HG03039 (cell line): Measurements from ENCODE around the gene PARL.

Source experiments
- ATAC-seq: cut with Tn5 transposase; IDR thresholded peaks from one replicate; pipeline ENCODE4 v1.9.1; 2021; ENCODE audit warnings: mild to moderate bottlenecking, moderate library complexity; ENCODE audit not compliant: unreplicated experiment

The PARL gene

DNA sequence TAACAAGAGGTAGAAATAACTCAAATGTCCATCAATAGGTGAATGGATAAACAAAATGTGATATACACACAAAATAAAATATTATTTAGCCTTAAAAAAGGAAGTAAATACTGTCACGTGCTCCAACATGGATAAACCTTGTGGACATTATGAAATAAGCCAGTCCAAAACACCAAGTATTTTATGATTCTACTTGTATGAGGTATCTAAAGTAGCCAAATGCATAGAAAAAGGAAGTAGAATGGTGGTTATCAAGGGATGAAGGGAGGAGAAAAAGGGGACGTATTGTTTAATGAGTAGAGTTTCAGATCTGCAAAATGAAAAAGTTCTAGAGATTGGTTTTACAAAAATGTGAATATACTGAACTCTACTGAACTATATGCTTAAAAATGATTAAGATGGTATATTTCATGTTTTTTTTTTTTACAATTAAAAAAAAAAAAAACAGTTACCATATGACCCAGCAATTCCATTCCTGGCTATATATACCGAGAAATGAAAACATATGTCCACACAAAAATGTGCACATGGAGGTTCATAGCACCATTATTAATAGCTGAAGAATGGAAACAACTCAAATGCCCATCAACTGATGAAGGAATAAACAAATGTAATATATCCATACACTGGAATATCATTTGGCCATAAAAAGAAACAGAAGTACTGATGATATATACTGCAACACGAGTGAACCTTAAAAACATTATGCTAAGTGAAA, 30.2 kb downstream of the PARL start:
- ATAC-seq, result no peak

DNA sequence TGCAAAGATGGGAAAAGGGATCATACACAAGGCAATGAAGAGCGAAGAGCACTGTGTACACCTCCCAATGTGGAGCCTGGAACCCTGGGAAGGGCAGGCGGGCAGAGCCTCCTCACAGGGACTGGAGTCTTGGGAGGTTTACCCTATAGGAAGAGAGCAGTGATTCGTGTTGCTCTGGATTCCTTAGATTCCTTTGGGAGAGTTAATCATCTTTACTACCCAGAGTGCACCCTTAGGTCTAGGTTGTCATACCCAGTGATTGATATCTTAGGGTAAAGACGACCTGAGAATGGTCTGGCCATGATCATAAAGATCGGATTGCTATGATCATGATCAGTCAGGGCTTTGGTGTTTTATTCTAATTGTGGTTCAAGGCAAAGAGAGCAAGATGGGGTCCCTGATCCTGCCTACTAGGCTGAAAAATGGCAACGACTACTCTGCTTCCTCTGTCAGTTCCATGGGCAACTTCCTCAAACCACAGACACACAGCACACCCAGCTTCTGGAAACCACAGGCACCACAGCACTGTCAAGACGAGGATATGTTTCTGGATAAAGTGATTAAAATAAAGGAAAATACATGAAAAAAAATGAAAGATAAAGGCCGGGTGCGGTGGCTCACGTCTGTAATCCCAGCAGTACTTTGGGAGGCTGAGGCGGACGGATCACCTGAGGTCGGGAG, 38.9 kb downstream of the PARL start:
- no peak for ATAC-seq

DNA sequence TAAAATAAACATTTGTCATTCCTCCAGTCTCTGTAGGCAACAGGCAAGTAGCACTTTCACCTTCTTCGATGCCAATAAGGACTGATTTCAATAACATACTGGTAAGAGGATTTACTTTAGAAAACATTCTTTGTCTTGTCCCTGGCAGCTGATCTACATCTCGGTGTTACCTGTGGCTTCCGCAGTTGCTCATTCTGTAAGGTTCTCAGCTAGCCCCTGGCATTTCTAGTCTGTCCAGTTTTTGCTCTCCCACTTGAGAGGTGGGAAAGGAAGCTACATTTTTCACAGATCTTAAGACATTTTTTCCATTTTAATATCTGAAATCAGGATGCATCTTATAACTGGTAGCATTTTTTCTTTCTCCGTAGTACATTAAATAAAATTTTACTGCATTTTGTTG, 39.6 kb downstream of the PARL start:
- no peak for ATAC-seq

DNA sequence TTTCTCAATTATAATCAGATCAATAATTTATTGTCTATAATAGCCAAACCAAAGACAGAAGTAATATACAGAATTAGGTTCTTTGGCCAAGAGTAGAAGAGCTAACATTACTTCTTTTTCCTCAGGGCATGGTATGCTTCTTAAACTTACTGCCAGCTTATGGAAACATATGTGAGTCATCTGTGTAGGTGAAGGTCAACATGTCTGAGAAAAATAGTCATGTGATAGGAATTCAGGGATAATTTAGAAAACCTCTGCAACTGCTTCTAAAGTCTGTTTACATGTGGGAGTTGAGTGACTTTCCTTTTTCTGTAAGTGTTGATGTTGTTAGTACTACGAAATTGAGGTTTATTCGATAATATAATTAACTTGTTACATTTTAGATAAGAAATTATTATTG, 40.1 kb downstream of the PARL start:
- no peak for ATAC-seq

DNA sequence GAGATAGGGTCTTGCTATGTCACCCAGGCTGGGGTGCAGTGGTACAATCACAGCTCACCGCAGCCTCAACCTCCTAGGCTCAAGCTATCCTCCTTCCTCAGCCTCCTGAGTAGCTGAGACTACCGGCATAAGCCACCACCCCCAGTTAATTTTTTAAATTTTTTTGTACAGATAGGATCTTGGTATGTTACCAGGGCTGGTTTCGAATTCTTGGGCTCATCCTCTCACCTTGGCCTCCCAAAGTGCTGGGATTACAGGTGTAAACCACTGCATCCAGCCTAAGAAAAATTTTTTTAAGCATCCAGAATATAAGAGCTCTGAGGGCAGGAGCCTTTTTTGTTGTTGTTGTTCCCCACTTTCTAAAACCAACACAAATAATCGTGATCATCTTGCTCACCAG, 44.9 kb downstream of the PARL start:
- no peak for ATAC-seq

DNA sequence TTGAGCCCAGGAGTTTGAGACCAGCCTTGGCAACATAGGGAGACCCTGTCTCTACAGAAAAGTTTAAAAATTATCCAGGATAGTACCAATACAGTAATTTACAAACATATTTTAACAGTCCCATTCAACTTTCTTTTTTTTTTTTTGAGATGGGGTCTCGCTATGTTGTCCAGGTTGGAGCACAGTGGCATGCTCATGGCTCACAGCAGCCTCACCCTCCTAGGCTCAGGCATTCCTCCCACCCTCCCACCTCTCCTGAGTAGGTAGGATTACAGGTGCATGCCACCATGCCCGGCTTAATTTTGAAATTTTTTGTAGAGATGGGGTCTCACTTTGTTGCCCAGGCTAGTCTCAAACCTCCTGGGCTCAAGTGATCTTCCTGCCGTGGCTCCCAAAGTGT, 46.8 kb downstream of the PARL start:
- ATAC-seq, result no peak

DNA sequence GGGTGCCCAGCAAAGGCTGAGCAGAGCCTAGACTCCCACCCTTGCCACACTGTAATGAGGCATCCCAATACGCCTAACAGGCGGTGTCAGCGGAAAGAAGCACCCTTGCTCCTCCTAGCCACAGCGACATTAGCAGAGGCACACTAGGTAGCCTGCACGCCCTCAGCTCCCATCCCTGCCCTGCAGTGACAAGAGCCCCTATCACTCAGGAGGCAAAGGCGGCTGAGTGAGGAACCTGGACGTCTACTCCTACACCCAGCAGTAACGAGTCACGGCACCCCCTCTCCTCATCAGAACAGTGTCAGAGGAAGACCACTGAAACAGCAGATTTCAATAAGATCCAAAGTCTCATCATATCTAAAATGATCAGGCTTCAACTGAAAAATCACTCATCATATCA, 47.3 kb downstream of the PARL start:
- no peak for ATAC-seq

DNA sequence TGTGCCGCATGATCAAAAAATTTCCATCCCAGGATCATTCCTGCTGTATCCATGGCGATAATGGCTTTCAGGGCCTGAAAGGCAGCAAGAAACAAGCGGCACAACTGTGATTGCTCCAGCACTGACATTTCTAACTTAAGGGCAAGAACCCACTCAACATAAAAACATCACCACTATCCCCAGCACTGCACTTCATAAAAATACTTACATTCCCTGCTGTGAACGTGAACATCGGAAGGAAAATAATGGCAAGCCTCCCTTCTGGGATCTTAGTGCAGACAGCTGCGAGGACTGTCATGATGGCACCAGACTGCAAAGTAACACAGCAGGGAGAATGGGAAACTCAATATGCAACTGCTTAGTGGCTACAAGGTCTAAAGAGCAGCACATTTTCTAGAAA, 51.2 kb downstream of the PARL start:
- no peak for ATAC-seq

DNA sequence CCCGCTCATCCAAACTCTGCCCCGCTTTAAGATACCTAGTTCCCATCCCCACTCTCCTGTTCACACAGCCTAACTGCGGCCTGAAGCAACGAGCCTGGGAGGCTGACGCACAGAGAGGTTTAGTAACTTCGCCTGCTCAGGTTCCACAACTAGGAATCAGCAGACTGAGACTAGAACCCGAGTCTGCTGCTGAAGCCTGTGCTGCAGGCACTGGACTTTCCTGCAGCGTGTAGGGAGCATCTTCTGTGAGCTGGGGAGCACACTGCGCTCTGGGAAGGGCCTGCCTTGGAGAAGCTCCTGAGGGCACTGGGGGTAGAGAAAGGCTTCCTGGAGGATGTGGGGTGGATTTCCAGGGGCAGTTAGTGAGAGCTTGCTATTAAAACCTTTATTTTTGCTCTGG, 54.5 kb downstream of the PARL start:
- no peak for ATAC-seq

DNA sequence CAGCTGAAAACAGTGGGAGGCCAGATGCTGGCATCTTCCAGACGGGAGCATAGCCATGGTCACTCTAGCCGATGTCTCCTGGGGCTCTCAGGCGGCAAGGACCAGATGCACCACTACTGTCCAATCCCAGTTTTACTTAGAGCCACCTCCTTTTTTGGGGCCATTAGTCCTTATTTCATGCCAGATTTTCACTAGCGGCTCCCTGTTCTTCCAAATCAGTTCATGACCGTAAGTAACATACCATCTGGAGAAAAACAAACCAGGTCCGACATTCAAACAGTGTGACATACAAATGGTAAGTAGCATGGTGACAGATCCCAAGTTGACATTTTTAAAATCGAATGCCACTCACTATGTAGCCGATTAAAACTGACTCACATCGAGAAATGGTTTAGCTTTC, 55.2 kb downstream of the PARL start:
- no peak for ATAC-seq

DNA sequence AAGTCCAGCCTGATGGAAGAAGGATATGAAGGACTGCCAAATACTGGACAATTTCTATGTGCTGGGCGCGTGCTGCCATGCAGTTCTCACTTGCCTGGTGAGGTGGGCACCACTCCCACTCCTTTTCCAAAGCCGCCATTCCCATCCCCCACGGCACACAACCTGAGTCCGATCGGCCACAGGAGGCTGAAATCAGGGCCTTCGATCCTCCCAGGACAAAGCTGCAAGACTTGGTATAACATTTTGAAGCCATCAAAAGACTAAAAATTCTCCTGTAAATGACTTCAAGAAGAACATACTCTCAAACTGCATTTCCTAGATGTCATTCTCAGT, 56.2 kb downstream of the PARL start:
- ATAC-seq, result no peak

DNA sequence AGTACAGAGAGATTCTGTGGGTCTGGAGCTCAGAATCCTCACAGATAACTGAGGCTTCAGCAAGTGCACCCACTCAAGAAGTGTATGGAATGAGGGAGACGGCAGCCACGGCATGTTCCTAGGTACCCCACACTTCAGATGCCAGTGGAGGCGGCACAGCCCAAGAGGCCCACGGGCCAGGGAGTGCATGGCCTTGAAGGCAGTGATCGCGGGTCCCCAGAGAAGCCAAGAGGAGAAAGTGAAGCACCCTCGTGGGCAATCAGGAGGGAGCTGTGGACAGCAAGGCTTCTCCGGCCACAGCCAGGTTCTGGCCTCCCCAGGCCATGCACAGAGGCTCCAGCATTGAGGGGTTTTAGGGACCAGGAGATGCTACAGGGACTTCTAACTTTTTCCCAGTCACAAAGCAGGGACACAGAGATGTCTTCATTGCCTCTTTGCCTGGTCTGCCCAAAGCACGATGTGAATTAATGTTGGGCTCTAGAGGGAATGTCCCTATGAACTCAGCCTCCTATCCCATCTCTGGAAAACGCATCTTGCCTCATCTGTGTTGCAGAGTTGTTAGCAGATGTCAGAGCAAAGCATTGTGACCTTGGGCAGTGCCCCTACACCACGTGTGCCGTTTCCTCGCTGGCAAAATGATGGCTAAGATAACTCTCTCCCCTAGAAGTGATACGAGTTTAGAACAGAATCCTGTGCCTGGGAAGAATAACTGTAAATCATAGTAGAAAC, 56.7 kb downstream of the PARL start:
- no peak for ATAC-seq

DNA sequence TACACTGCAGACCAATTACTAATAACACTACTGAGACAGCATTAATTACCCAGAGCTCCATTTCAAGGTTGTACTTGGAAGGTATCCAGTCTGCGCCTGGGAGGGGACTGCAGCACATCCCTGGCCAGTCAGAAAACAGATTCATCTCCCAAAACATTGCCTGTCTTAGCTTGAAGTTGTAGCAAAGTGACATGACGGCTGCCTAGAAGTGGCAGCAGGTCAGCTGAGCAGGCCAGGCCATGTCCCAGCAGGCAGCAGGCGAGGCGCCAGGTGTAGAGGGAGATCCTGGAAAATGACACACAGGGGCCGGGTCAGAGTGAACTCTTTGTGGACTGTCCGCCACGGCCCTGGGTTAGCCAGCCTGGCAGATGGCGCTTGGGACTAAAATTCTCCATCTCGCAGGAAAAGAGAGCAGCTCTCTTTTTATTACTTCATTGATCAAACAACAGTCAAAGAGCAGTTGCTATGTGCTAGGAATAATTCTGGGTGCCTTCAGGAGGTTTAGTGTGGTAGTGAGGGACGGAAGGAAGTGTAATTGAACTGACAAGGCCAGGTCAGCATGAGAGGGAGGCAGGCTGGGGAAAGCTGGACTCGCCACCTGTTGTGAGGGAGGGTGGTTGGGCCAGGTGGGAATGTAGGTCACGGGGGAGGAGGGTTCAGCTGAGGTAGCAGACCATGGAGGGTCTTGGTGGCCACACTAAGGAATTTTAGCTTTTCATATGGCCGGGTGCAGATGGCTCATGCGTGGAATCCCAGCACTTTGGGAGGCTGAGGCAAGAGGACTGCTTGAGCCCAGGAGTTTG, 58.0 kb downstream of the PARL start:
- ATAC-seq, result no peak

DNA sequence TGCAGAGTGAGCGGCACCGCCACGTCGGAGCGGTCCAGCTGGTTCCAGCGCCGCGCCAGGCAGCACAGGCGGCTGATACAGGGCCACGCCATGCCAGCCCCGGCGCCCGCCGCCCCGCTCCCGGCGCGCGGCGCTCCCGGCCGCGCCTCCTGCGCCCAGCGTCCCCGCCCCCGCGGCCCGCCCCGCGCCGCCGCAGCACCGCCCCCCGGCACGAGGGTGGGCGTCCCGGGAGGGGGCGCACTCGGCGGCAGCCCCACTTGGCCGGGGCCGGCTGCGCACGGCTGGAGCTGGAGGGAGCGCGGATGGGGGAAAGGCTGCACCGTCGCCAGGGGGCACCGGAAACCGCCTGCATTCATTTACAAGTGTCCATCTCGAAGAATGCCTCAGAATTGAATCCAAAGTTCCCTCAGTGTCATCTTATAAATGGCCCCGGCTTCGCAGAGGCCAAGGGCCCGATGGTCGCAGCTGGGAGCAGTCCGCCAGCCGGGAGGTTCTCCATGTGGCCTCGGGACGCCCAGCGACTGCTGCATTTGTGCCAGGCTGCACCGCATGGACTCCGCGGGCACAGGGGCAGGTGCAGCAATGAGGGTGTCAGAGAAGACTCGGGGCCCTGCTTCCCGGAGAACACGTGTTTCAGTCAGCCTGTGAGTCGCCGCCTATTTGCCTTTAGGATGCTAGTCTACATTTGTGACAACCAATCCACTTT, 59.1 kb downstream of the PARL start, which contains the start of gene MAP6D1:
Gene MAP6D1, minus strand, starts transcription at position 122 of the 706 bp plus-strand sequence. Its CDS starts 30 bp downstream, at position 92.
- peak; percentile 51 for ATAC-seq

DNA sequence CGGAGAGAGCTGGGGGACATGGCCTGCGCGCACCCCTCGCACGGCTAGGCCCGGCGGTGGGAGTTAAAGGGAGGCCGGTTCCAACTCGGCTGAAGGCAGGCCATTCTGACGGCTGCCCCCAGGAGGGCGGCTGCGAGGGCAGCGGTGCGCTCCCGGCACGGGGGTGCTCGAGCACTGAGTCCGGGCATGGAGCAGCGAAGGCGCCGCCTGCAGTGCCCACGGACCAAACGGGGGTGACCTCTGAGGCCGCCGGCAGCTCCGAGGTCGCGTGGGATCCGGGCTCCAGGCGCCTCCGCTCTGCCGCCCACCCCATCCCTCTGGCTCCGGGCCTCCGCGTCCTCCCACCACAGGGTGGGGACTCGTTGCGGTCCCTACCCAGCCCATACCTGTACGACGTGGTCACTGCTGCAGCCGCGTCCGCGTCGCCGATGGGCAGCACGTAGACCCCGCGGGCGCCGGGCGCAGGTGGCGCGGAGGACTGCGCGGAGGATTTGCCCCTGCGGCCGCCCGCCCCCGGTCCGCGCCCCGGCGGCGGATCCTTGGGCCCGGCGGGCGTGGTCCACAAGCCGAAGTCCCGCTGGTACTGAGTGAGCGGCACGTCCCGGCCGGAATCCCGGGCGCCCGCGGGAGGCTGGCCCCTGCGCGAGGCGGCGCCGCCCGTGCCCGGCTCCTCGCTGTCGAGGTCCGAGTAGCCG, 59.8 kb downstream of the PARL start:
- peak; percentile 21 for ATAC-seq

DNA sequence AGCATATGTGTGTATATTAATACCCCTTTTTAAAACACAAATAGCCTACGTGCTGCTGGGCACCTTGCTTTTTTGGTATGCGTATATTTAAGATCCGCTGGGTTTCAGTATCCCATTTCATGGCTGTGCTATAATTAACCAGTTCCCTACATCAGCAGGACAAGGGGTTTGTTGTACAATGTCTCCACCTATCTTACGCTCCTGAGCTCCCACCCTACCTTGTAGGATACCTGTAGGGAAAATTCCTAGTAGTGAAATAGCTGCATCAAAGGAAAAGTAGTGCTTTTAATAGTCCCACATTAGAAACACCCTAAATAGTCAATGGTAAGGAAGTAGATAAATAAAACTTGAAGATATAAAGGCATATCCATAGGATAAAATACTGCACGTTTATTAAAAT, 60.7 kb downstream of the PARL start:
- no peak for ATAC-seq

DNA sequence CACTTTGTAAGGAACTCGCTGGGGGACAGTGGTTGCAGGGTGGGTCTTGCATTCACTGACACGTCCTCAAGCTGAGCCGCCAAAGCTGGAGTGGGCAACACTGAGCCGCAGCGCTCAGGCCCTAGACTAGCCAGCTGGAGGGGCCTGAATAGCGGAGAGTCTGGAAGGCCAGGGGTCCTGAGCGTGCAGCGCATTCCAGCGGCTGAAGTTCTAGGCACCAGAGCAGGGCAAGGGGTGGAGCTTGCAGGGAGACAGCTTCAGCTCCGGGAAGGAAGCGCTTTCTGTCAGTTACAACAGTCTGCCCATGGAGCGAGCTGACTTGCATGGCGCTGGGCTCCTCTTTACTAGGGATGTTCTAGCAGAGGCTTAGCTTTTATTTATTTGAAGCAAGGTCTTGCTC, 62.0 kb downstream of the PARL start:
- no peak for ATAC-seq

DNA sequence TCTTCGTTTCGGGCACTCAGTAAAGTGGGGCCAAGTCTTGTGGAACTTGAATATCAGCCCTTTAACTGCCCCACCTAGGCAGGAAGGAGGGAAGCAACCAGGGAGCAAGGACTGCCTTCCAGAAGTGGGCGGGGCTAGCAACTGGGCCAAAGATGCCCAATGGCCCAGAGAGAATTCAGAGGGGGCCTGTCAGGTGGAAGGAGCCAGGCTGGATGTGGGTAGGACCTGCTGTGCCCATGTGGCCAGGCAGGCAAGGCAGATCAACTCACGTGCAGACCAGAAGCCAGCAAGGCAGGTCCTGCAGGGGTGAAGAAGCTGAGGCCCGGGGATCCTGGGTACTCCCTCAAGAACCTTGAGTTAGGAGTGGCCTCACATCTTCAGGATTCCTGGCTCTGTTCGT, 64.8 kb downstream of the PARL start:
- no peak for ATAC-seq

DNA sequence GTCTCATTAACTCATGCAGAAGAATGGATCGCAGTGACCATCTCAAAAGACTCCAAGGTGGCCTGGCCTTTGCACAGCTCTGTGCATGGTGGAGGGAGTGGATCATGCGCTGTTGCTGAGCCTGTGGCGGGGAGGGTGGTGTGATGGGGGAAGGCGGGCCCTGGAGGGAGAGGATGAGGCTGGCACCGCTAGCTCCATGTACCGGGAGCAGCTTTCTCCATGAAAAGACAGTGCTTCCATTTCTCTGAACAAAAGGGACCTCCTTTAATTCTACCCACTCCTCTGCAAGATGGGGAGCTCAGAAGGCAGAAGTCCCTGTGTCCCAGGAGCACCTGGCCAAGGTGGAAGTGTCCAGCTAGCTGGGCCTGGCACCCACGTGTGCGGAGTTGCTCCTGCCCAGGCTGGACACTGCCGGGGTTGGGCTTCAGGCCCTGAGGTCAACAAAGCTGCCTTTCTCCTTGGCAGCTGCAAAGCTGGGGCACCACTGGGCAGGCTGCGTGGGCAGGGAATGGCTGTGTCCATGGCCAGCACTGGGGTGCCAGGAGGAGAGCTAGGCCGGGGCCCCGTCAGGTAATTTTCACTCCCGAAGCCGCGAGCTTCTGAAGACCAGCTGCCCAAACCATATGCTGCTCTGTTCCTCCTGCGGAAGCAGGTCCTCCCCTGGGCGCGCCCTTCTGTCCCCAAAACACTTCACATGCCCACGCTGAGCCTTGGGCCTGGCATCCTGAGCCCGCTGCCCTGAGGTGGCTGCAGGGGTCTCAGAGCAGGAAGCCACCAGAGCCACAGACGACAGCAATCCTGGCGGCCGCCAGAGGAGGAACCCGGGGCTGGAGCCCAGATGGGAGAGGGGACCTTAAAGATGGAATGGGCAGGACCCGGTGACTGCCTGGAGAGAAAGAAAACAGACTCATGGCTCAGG, 65.7 kb downstream of the PARL start:
- no peak for ATAC-seq
